Peyer's patch (tissue), 4 donors: ENCODE measurements around the gene ZNF587.

Source experiments
- POLR2A ChIP-seq, 2 donors: fragments of 450-650 bp; IDR thresholded peaks; one replicate each; pipeline ENCODE4 v1.5.1; 2017; ENCODE audit warnings: antibody characterized with exemption in 2 of 2, mild to moderate bottlenecking in 2 of 2, moderate library complexity in 2 of 2
- TF ChIP-seq, protein P1 (sequence below), 6 experiments: fragments of 450-650 bp in 4 of 6; fragments of 200-600 bp in 2 of 6; sonication (generic) in 1 of 6; IDR thresholded peaks; one replicate each; pipeline ENCODE4 v1.5.1; 2017 to 2019; ENCODE audit warnings: antibody characterized with exemption in 6 of 6, mild to moderate bottlenecking in 3 of 6, moderate library complexity in 1 of 6

DNA sequence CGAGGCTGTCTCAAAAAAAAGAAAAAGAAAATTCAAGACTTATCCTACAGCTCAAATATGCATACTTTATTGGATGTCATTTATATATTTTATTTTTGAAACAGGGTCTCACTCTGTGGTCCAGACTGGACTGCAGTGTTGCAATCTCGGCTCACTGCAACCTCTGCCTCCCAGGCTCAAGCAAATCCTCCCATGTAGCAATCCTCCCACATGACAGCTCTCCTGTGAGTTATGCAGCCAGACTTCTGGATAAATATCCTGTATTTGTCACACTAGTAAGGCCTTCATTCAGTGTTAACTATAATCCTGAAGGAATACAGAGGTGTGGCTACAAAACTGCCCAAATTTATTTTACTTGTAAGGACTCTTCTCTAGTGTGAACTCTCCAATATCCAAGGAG, 42.1 kb upstream of the ZNF587 start:
- TF ChIP-seq, protein P1, sequence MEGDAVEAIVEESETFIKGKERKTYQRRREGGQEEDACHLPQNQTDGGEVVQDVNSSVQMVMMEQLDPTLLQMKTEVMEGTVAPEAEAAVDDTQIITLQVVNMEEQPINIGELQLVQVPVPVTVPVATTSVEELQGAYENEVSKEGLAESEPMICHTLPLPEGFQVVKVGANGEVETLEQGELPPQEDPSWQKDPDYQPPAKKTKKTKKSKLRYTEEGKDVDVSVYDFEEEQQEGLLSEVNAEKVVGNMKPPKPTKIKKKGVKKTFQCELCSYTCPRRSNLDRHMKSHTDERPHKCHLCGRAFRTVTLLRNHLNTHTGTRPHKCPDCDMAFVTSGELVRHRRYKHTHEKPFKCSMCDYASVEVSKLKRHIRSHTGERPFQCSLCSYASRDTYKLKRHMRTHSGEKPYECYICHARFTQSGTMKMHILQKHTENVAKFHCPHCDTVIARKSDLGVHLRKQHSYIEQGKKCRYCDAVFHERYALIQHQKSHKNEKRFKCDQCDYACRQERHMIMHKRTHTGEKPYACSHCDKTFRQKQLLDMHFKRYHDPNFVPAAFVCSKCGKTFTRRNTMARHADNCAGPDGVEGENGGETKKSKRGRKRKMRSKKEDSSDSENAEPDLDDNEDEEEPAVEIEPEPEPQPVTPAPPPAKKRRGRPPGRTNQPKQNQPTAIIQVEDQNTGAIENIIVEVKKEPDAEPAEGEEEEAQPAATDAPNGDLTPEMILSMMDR (IDR thresholded peaks at IDR 0.05) = no peak
- TF ChIP-seq POLR2A (IDR thresholded peaks at IDR 0.05) = no peak
